B cell (primary cell): ENCODE results near the gene DDX28. TPM values are rescaled to one million over a fixed set of nuclear protein-coding genes. Genes with fewer than 3 reads are reported as not detected.
A peak's percentile ranks its signal among the peaks of the same experiment; 100 is the strongest.

ENCODE experiments used
- ATAC-seq: fragments of 200-7000 bp; cut with Tn5 transposase; one replicate; pipeline ENCODE4 v1.10.0; 2021; ENCODE audit warnings: low read depth, mild to moderate bottlenecking, moderate number of reproducible peaks, moderate library complexity
- CTCF ChIA-PET: fragments of 350-600 bp; sonication (Branson Sonifier 250); formaldehyde crosslinking; loops from one replicate; lab custom pipeline; 2021; ENCODE audit warnings: antibody characterized with exemption, inconsistent platforms; lab: Charles Lee
- POLR2A ChIA-PET: fragments of 350-600 bp; sonication (Branson Sonifier 250); formaldehyde crosslinking; loops from one replicate; lab custom pipeline; 2021; ENCODE audit warnings: antibody characterized with exemption; lab: Charles Lee
- DNase-seq: peaks from one replicate; pipeline ENCODE4 v3.0.0; 2013
- H2AFZ ChIP-seq: 2 replicates; pipeline ENCODE4 v1.6.1; 2012; ENCODE audit warnings: mild to moderate bottlenecking, low read depth, low read length; ENCODE audit not compliant: insufficient read depth, poor library complexity, severe bottlenecking
- H3K27ac ChIP-seq, 2 donors: 1 replicate in 1 of 2; 2 replicates in 1 of 2; pipeline ENCODE4 v1.5.1; 2012 to 2013; ENCODE audit warnings: low read length in 2 of 2, mild to moderate bottlenecking in 2 of 2, moderate library complexity in 1 of 2
- H3K27me3 ChIP-seq, 4 experiments: fragments of 200-600 bp in 1 of 4; sonication (generic) in 1 of 4; replicated peaks in 1 of 4; 1 replicate in 2 of 4; 2 replicates in 2 of 4; pipeline versions ENCODE4 v1.6.1 to v1.7.0; 2013 to 2016; ENCODE audit warnings: low read length in 3 of 4, mild to moderate bottlenecking in 2 of 4, mixed read lengths in 1 of 4, moderate library complexity in 1 of 4; ENCODE audit not compliant: insufficient read depth in 4 of 4, control insufficient read depth in 3 of 4; ENCODE audit errors: control extremely low read depth in 1 of 4
- H3K36me3 ChIP-seq, 2 experiments: replicated peaks in 1 of 2; 1 replicate in 1 of 2; 2 replicates in 1 of 2; pipeline versions ENCODE4 v1.6.1 to v1.7.1; 2013; ENCODE audit warnings: low read length in 1 of 2; ENCODE audit not compliant: insufficient read depth in 2 of 2, control insufficient read depth in 1 of 2; ENCODE audit errors: control extremely low read depth in 1 of 2, extremely low read depth in 1 of 2
- H3K4me1 ChIP-seq, 2 donors: fragments of 200-600 bp in 1 of 2; sonication (generic) in 1 of 2; 1 replicate in 1 of 2; 2 replicates in 1 of 2; pipeline versions ENCODE4 v1.5.1 to v1.6.1; 2013 to 2017; ENCODE audit warnings: low read length in 2 of 2; ENCODE audit not compliant: control insufficient read depth in 2 of 2, insufficient read depth in 2 of 2
- H3K4me2 ChIP-seq: replicated peaks from 2 replicates; pipeline ENCODE3; 2012; ENCODE audit warnings: mild to moderate bottlenecking, low read depth, low read length; ENCODE audit not compliant: poor library complexity, severe bottlenecking
- H3K4me3 ChIP-seq, 5 experiments: fragments of 200-600 bp in 1 of 5; sonication (generic) in 1 of 5; 1 replicate in 3 of 5; 2 replicates in 2 of 5; pipeline versions ENCODE4 v1.5.1 to v1.7.0; 2011 to 2016; ENCODE audit warnings: low read length in 4 of 5, mild to moderate bottlenecking in 4 of 5, low read depth in 2 of 5, control low read depth in 1 of 5, moderate library complexity in 1 of 5; ENCODE audit not compliant: insufficient read depth in 1 of 5; ENCODE audit errors: control extremely low read depth in 1 of 5, extremely low read depth in 1 of 5
- H3K79me2 ChIP-seq: fragments of 200-600 bp; sonication (generic); one replicate; pipeline ENCODE4 v1.6.0; 2016; ENCODE audit warnings: low read length; ENCODE audit not compliant: control insufficient read depth, insufficient read depth
- H3K9ac ChIP-seq: fragments of 200-600 bp; sonication (generic); 2 replicates; pipeline ENCODE4 v1.6.1; 2017; ENCODE audit warnings: mild to moderate bottlenecking, low read length, moderate library complexity
- H3K9me3 ChIP-seq, 3 donors: one replicate each; pipeline versions ENCODE4 v1.6.1 to v1.7.1; 2013; ENCODE audit warnings: low read length in 2 of 3; ENCODE audit not compliant: control insufficient read depth in 2 of 3, insufficient read depth in 1 of 3; ENCODE audit errors: control extremely low read depth in 1 of 3
- H4K20me1 ChIP-seq: 2 replicates; pipeline ENCODE4 v1.6.0; 2012; ENCODE audit warnings: mild to moderate bottlenecking, low read length; ENCODE audit not compliant: insufficient read depth, control insufficient read depth, poor library complexity, severe bottlenecking
- H3K27ac Mint-ChIP-seq: one replicate; pipeline ENCODE4 v1.8.0; 2021; ENCODE audit warnings: mixed read lengths
- H3K27me3 Mint-ChIP-seq: one replicate; pipeline ENCODE4 v1.8.0; 2021; ENCODE audit warnings: mixed read lengths
- H3K4me1 Mint-ChIP-seq: one replicate; pipeline ENCODE4 v1.8.0; 2021; ENCODE audit warnings: mixed read lengths
- H3K4me3 Mint-ChIP-seq: one replicate; pipeline ENCODE4 v1.8.0; 2021; ENCODE audit warnings: mixed read lengths
- H3K9me3 Mint-ChIP-seq: one replicate; pipeline ENCODE4 v1.8.0; 2022; ENCODE audit warnings: mixed read lengths; ENCODE audit not compliant: insufficient read depth
- EZH2 ChIP-seq: IDR thresholded peaks from 2 replicates; pipeline ENCODE4 v1.6.1; 2012; ENCODE audit warnings: borderline replicate concordance, low read depth, mild to moderate bottlenecking, moderate library complexity, low read length; ENCODE audit not compliant: insufficient read depth, poor library complexity, severe bottlenecking
- WGBS: methylation state at CpG from one replicate; pipeline ENCODE4 v1.1.5; 2013; ENCODE audit warnings: missing lambda C conversion rate; ENCODE audit not compliant: insufficient coverage; 5-methylcytosine and 5-hydroxymethylcytosine counted together
- intact Hi-C: fragments of 100-400 bp; cut with micrococcal nuclease; formaldehyde crosslinking; loops from one replicate; pipeline ENCODE4 v1.10.0; 2022
- polyA plus RNA-seq: library from polyadenylated mRNA; depleted of rRNA; stranded (reverse); fragments of >200 nt; gene quantifications from 2 replicates; pipeline ENCODE4 v1.2.3, GENCODE V29; 2012
- total RNA-seq, 2 donors: library from RNA; stranded (reverse); fragments of 120-200 nt in 1 of 2; gene quantifications; 1 replicate in 1 of 2; 2 replicates in 1 of 2; pipeline versions ENCODE4 v1.2.3 to v1.2.4, GENCODE V29; 2013 to 2022
- TF ChIP-seq, protein P1 (sequence below): fragments of 200-600 bp; IDR thresholded peaks from one replicate; pipeline ENCODE4 v1.8.0; 2022; ENCODE audit warnings: antibody characterized with exemption, mild to moderate bottlenecking

Gene DDX28
- total and polyA plus RNA-seq, 2 donors (not counting 1 experiment from before 2014, with no cell fraction given), result 8.0 to 20.2 TPM

DNA sequence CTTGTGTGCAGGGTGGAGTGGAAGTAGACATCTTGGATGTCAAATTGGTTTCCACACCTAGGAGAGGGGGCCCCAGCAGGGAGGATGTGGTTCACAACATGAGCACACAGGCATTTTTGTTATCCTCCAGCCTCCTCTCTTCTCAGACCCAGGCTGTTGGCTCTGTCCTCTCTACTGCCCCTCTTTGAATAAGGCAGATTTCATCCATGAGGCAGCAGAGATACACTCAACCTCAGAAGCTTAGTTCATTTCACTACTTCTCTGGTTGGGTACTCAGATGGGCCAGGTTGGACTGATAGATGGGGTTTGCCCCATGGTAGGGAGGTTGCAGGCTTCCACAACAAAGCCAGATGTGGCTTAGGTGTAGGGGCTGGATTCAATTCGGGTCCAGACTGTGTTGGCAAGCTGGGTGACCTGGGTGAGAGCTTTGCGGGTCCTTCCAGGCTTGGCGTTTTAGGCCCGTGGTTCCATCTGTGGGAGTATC is 39.9 kb upstream of the DDX28 start:
- ATAC-seq, result no peak
- Histone ChIP-seq H3K27ac (no peak overlapping the region), H2AFZ (no peak overlapping the region), H3K27me3 (no peaks in the 10 kb centered on the region), H3K4me2 (no peak overlapping the region), H3K79me2 (peaks cover 26% of the 10 kb centered on the region), H4K20me1 (peaks cover 44% of the 10 kb centered on the region), H3K9me3 (no peaks in the 10 kb centered on the region), H3K4me1 (peaks cover 3 to 15% of the 10 kb centered on the region in 2 donors), H3K36me3 (peaks cover 18 to 67% of the 10 kb centered on the region in 2 experiments), H3K9ac (no peak overlapping the region), H3K4me3 (no peak overlapping the region)
- no peaks in the 10 kb centered on the region for H3K27me3 Mint-ChIP-seq
- intact Hi-C loops, result no loop called here
- no peak overlapping the region for H3K4me3 Mint-ChIP-seq
- TF ChIP-seq EZH2, result no peak
- TF ChIP-seq, protein P1, sequence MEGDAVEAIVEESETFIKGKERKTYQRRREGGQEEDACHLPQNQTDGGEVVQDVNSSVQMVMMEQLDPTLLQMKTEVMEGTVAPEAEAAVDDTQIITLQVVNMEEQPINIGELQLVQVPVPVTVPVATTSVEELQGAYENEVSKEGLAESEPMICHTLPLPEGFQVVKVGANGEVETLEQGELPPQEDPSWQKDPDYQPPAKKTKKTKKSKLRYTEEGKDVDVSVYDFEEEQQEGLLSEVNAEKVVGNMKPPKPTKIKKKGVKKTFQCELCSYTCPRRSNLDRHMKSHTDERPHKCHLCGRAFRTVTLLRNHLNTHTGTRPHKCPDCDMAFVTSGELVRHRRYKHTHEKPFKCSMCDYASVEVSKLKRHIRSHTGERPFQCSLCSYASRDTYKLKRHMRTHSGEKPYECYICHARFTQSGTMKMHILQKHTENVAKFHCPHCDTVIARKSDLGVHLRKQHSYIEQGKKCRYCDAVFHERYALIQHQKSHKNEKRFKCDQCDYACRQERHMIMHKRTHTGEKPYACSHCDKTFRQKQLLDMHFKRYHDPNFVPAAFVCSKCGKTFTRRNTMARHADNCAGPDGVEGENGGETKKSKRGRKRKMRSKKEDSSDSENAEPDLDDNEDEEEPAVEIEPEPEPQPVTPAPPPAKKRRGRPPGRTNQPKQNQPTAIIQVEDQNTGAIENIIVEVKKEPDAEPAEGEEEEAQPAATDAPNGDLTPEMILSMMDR, result no peak
- H3K9me3 Mint-ChIP-seq, result no peaks in the 10 kb centered on the region
- 90% methylated on average over 2 of the region's 4 CpGs for WGBS
- H3K4me1 Mint-ChIP-seq, result peaks cover 15% of the 10 kb centered on the region
- no peak overlapping the region for H3K27ac Mint-ChIP-seq
- POLR2A ChIA-PET, result interaction anchor here (0.6 kb wide), 1 partner anchor 57 kb away, joined by 5 read pairs; no protein-coding TSS in a partner anchor
- DNase-seq, result no peak
- CTCF ChIA-PET, result interaction anchor here (0.6 to 14.0 kb wide), 6 partner anchors 20 to 243 kb away, joined by 3 to 242 read pairs (median 6); partner anchors contain the start of genes NFATC3 and NRN1L

GRCh38 chr16:68061396-68061795 is 38.4 kb upstream of the DDX28 start:
- Mint-ChIP-seq H3K9me3 (no peaks in the 10 kb centered on the region), H3K27ac (peak overlapping the region; percentile 74), H3K4me3 (no peak overlapping the region), H3K4me1 (peaks cover 13% of the 10 kb centered on the region), H3K27me3 (no peaks in the 10 kb centered on the region)
- Histone ChIP-seq H3K4me1 (peaks cover 3 to 15% of the 10 kb centered on the region in 2 donors), H3K27ac (no peak overlapping the region), H3K4me3 (no peak overlapping the region), H3K36me3 (peaks cover 16 to 70% of the 10 kb centered on the region in 2 experiments), H3K9me3 (no peaks in the 10 kb centered on the region), H3K79me2 (peaks cover 28% of the 10 kb centered on the region), H3K27me3 (no peaks in the 10 kb centered on the region), H3K9ac (no peak overlapping the region), H4K20me1 (peaks cover 49% of the 10 kb centered on the region), H2AFZ (no peak overlapping the region), H3K4me2 (no peak overlapping the region)
- TF ChIP-seq, protein P1, result no peak
- no peak for TF ChIP-seq EZH2
- intact Hi-C loops, result no loop called here
- POLR2A ChIA-PET, result interaction anchor here (1.2 kb wide), 1 partner anchor 23 kb away, joined by 4 read pairs; no protein-coding TSS in a partner anchor
- CTCF ChIA-PET, result interaction anchor here (0.6 to 1.8 kb wide), 8 partner anchors 9 to 540 kb away, joined by 3 to 9 read pairs (median 4); partner anchors contain the start of gene NFATC3
- no peak for ATAC-seq
- 62% methylated on average over 3 of the region's 3 CpGs for WGBS
- DNase-seq, result no peak
